AG09309 (cell line): ENCODE results near the gene PLCB4.

Source experiments
- DNase-seq: peaks from one replicate; pipeline ENCODE4 v3.0.0-alpha.2; 2010; ENCODE audit warnings: low read depth
- H3K4me3 ChIP-seq: 2 replicates; pipeline ENCODE4 v1.5.1; 2011; ENCODE audit warnings: mild to moderate bottlenecking, low read depth, low read length, moderate library complexity; ENCODE audit not compliant: control insufficient read depth
- TF ChIP-seq, protein P1 (sequence below): IDR thresholded peaks from 2 replicates; pipeline ENCODE4 v1.5.1; 2011; ENCODE audit warnings: mild to moderate bottlenecking, low read depth, low read length, inconsistent platforms; ENCODE audit not compliant: insufficient read depth, control insufficient read depth; ENCODE audit errors: missing control alignments

PLCB4 gene

GRCh38 chr20:9109566-9109965 is 40.7 kb downstream of the PLCB4 start:
- DNase-seq: no peak
- H3K4me3 ChIP-seq: no peak overlapping the region
- TF ChIP-seq, protein P1, sequence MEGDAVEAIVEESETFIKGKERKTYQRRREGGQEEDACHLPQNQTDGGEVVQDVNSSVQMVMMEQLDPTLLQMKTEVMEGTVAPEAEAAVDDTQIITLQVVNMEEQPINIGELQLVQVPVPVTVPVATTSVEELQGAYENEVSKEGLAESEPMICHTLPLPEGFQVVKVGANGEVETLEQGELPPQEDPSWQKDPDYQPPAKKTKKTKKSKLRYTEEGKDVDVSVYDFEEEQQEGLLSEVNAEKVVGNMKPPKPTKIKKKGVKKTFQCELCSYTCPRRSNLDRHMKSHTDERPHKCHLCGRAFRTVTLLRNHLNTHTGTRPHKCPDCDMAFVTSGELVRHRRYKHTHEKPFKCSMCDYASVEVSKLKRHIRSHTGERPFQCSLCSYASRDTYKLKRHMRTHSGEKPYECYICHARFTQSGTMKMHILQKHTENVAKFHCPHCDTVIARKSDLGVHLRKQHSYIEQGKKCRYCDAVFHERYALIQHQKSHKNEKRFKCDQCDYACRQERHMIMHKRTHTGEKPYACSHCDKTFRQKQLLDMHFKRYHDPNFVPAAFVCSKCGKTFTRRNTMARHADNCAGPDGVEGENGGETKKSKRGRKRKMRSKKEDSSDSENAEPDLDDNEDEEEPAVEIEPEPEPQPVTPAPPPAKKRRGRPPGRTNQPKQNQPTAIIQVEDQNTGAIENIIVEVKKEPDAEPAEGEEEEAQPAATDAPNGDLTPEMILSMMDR: no peak

- TF ChIP-seq, protein P1: no peak
- H3K4me3 ChIP-seq: no peak overlapping the region
- no peak for DNase-seq
Measured at GRCh38 chr20:9110365-9110764, 41.5 kb downstream of the PLCB4 start.

GRCh38 chr20:9110916-9111432 is 42.1 kb downstream of the PLCB4 start:
- DNase-seq: no peak

DNA sequence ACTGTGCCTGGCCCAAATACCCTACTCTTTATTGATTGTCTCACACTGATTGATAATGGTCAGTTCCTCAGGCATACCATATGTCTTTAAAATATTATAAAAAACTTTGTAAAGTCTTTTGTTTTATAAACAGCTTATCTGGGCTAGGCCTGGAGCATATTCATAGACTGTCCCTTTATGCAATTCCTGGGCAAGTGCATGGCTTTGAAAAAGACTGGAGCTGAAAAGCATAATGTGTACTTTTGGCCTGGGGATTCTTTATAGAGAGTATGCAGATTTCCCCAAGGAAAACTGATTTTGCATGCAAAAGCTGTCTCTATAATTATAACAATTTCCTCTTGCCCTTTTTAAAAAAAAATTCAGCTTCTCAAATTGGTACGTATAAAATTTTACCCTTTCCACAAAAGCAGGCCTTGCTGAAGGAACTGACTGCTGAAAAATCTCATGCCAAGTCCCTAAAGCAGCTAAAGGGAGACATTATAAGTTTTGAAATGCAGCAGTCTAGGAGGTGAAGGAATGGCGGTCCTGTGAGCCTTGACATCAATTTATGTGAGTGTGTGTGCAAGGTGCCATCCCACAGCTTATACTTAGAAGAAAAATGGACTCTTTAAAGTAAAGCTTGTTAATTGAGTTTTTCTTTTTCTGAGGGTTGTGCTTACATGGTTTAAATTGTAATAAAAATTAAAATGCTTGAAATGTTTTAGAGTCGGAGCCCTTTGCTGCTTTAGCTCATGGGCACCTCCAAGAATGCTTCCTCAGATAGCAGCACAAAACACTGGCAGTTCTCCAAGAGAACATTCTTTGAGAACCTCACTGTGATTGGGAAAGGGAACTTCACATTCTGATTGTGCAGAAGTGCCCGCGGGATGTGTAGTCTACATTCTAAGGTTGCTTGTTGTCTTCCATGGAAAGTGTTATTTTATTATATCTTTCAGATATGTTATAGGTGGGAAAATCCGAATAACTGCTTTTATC is 43.9 kb downstream of the PLCB4 start:
- TF ChIP-seq, protein P1: no peak
- H3K4me3 ChIP-seq: no peak overlapping the region
- DNase-seq: no peak

More at GRCh38 chr20:9110916-9111432, 42.1 kb downstream of the PLCB4 start:
- TF ChIP-seq, protein P1: no peak
- no peak overlapping the region for H3K4me3 ChIP-seq

DNA sequence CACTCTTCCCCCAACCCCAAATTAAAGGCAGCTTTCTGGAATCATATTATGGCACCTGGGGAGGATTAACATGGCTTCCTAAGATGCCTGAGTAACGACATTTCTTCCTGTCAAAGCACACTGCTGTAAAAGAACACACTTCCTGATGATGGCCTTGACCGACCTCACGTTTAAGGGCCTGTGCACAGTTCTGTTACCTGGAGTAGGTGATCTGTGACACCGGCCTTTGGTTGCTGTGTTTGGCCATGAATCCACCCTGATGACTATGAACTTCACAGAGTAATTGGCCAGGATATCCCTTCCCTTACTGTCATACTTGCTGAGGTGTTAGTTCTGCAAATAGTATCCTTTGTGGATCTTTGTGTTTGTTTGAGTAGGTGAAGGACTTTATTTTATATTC is 45.8 kb downstream of the PLCB4 start:
- H3K4me3 ChIP-seq: no peak overlapping the region
- TF ChIP-seq, protein P1: no peak
- DNase-seq: no peak

- no peak for DNase-seq
- no peak overlapping the region for H3K4me3 ChIP-seq
- TF ChIP-seq, protein P1: no peak
Measured at GRCh38 chr20:9117548-9117947, 48.7 kb downstream of the PLCB4 start.
